Measurements from ENCODE around the gene MED15. TPM values are rescaled to one million over a fixed set of nuclear protein-coding genes. Genes with fewer than 3 reads are reported as not detected.

Gene MED15
- total RNA-seq, 4 donors from 2014 or later, result 37.5 to 69.4 (median 52.7) TPM

DNA sequence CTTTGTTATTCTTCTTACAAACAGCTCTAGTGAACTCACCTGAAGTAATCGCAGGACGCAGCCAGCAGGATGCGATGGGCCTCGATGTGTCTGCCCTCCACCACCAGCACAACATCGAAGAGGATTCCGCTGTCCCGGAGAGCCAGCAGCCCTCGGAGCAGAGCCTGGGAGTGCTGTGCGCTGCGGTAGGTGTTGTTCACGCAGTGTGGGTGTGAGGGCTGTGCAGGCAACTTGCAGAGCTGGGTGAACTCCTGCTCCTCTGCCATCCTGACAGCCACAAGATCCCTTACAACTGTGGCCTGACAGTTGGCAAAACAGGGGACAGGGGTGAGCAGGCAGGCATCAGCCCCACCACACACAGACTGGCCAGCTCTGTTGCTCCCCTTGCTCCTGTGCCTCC, 18.5 kb upstream of the MED15 start:
- TF ChIP-seq CTCF (IDR thresholded peaks at IDR 0.05 in 4 of 5, conservative IDR thresholded peaks at IDR 0.05 in 1 of 5) (no peak), POLR2A (IDR thresholded peaks at IDR 0.05) (no peak)
- ATAC-seq, result no peak
- no peak overlapping the region for H3K4me3 ChIP-seq
- intact Hi-C loops (cut with DNase I; ENCODE audit: low total_unique reads) (no loop called here), in situ Hi-C loops (cut with MboI; ENCODE audit: low sequenced_read_pairs in 4 of 4) (no loop called here)
- no peak for DNase-seq
- H3K27ac ChIP-seq, result no peak overlapping the region
- no peaks in the 10 kb centered on the region for H3K36me3 ChIP-seq
- peaks cover 0 to 7% of the 10 kb centered on the region in 2 donors for H3K4me1 ChIP-seq
- no peaks in the 10 kb centered on the region for H3K27me3 ChIP-seq
- H3K9me3 ChIP-seq, result no peaks in the 10 kb centered on the region

- no peak for TF ChIP-seq POLR2A (IDR thresholded peaks at IDR 0.05)
- no peak for TF ChIP-seq CTCF (IDR thresholded peaks at IDR 0.05 in 4 of 5, conservative IDR thresholded peaks at IDR 0.05 in 1 of 5)
- DNase-seq (no peak), ATAC-seq (no peak)
- H3K27me3 ChIP-seq, result no peaks in the 10 kb centered on the region
- intact Hi-C loops (cut with DNase I; ENCODE audit: low total_unique reads) (loop anchor here (10.0 kb wide), 2 partner anchors 166 to 204 kb away; partner anchors contain the start of gene DGCR6L), in situ Hi-C loops (cut with MboI; ENCODE audit: low sequenced_read_pairs in 4 of 4) (no loop called here)
- H3K27ac ChIP-seq, result no peak overlapping the region
- H3K36me3 ChIP-seq, result no peaks in the 10 kb centered on the region
- H3K4me1 ChIP-seq, result peaks cover 10 to 12% of the 10 kb centered on the region in 2 donors
- H3K9me3 ChIP-seq, result no peaks in the 10 kb centered on the region
- no peak overlapping the region for H3K4me3 ChIP-seq
Observed at GRCh38 chr22:20490183-20490940, 17.0 kb upstream of the MED15 start.

GRCh38 chr22:20490941-20491307, 16.5 kb upstream of the MED15 start:
- intact Hi-C loops (cut with DNase I; ENCODE audit: low total_unique reads), result loop anchor here (10.0 kb wide), 2 partner anchors 166 to 204 kb away; partner anchors contain the start of gene DGCR6L
- no peak for ATAC-seq

DNA sequence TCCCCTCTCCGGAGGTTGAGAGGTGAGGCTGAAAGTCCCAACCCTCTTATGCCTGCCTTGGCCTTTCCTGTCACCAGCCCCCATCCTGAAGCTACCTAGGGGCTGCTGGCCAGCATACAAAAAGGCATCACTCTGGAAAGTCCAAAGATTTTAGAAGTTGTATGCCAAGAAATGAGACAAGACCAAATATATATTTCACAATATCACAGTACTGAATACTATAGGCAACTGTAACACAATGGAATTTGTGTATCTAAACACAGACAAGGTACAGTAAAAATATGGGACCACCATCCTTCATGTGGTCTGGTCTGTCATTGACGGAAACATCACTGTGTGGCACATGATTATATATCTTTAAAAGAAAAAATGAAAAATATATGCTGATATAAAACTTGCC, 16.1 kb upstream of the MED15 start:
- H3K36me3 ChIP-seq, result no peaks in the 10 kb centered on the region
- TF ChIP-seq POLR2A (IDR thresholded peaks at IDR 0.05) (no peak), CTCF (IDR thresholded peaks at IDR 0.05 in 4 of 5, conservative IDR thresholded peaks at IDR 0.05 in 1 of 5) (no peak)
- peaks cover 10 to 11% of the 10 kb centered on the region in 2 donors for H3K4me1 ChIP-seq
- no peak overlapping the region for H3K4me3 ChIP-seq
- H3K27me3 ChIP-seq, result no peaks in the 10 kb centered on the region
- in situ Hi-C loops (cut with MboI; ENCODE audit: low sequenced_read_pairs in 4 of 4) (no loop called here), intact Hi-C loops (cut with DNase I; ENCODE audit: low total_unique reads) (loop anchor here (10.0 kb wide), 2 partner anchors 167 to 203 kb away; partner anchors contain the start of gene DGCR6L)
- no peak overlapping the region for H3K27ac ChIP-seq
- ATAC-seq (no peak), DNase-seq (no peak)
- H3K9me3 ChIP-seq, result no peaks in the 10 kb centered on the region

More at GRCh38 chr22:20490941-20491307, 16.5 kb upstream of the MED15 start:
- no peaks in the 10 kb centered on the region for H3K36me3 ChIP-seq
- in situ Hi-C loops (cut with MboI; ENCODE audit: low sequenced_read_pairs in 4 of 4), result no loop called here
- H3K27me3 ChIP-seq, result no peaks in the 10 kb centered on the region
- H3K27ac ChIP-seq, result no peak overlapping the region
- no peak for DNase-seq
- no peak overlapping the region for H3K4me3 ChIP-seq
- H3K9me3 ChIP-seq, result no peaks in the 10 kb centered on the region
- H3K4me1 ChIP-seq, result peaks cover 10 to 12% of the 10 kb centered on the region in 2 donors
- TF ChIP-seq CTCF (IDR thresholded peaks at IDR 0.05 in 4 of 5, conservative IDR thresholded peaks at IDR 0.05 in 1 of 5) (no peak), POLR2A (IDR thresholded peaks at IDR 0.05) (no peak)

All from gastrocnemius medialis (tissue), 4 donors.